A204.1 (cell line): ENCODE results near the gene ACLY.
"Not testable (repeated sequence)": the region's sequence is repeated elsewhere in the genome, so short reads cannot be mapped to it uniquely, and the experiment has no call there.

Experiments
- FAIRE-seq: peaks from 2 replicates; lab custom pipeline; 2012; peaks lifted over from hg19 to GRCh38; lab: Jason Lieb, UNC

ACLY gene

DNA sequence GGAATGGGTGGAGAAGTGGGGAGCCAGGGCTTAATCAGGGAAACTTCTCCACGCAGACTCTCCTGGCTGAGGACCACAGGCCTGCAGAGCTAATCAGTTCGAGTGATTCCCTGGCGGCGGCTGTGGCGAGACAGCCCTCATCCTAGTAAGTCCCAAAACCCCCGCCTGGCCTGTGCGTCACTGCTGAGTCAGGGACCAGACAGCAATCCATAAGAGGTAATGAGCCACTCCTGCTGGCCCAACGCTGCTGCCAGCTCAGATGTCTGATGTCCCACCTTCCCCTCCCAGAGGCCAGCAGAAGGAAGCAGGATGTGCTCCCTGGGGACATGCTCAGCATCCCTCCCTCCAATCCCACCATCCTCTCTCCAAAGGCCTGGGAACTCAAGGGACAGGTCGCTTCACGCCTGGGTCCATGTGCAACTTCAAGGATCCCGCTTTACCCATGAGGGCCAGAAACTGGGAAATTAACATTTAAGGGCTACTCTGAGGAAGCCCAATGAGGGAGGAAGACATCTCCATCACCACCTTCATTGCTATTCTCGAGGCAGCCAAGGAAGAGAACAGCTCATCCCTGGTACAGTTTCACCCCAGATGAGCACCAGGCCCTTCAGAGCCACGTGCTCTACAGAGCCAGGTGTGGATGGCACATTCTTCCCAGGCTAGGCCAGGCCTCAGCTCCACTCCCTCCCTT lies 7.9 kb downstream of the ACLY start:
- no peak for FAIRE-seq

GRCh38 chr17:41909088-41909487 lies 9.7 kb downstream of the ACLY start:
- FAIRE-seq: no peak

GRCh38 chr17:41907633-41908539 lies 10.9 kb downstream of the ACLY start:
- no peak for FAIRE-seq

GRCh38 chr17:41907185-41907556 lies 11.6 kb downstream of the ACLY start:
- FAIRE-seq: no peak

DNA sequence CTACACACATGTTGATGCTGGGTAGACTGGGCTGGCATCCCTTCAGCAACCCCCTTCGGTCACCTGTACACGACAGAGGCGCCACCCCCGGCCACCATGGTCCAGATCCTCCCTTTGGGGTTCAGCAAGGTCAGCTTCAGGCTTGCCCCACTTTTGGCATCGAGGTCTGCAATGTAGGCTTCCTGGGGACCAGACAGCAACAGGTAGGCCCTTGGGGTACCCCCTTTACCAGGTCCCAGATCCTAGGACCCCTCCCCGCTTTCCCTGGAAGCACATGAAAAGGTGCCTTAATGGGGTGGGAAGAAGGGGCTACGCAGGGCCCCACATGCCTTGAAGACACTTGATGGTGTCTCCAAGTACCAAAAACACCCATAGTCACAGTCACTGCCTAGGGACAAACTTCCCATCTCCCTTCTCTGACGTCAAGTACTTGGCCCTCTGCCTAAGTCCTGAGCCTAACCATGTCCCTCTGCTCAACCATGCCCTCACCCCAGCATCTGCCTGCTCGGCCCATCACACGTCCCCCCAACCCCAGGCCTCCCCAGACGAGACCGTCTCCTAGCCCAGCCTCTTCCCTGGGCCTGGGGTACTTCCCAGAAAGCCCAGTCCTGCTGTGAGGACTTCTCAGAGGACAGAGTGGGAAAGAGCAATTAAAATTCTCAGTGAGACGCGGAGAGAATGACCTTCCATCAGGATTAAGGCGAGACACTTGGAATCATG lies 12.1 kb downstream of the ACLY start:
- FAIRE-seq: no peak

DNA sequence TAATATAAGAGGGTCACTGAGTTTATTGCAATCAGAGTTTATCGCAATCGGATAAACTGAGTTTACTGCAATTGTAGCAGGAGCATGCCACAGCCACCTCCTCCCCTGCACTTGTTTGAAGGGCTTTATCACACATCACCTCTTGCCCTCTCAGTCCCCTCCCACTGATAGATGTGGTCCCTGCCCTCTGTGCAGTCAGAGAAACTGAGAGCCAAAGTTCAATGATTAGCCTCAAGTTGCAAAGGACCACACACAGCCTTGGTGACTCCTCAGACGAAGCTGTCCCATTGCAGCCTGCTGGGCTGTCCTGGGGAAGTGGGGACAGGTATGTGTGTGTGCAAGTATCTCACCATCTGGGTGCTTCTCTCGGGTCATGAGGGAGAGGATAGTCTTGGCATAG lies 13.6 kb downstream of the ACLY start:
- no peak for FAIRE-seq

DNA sequence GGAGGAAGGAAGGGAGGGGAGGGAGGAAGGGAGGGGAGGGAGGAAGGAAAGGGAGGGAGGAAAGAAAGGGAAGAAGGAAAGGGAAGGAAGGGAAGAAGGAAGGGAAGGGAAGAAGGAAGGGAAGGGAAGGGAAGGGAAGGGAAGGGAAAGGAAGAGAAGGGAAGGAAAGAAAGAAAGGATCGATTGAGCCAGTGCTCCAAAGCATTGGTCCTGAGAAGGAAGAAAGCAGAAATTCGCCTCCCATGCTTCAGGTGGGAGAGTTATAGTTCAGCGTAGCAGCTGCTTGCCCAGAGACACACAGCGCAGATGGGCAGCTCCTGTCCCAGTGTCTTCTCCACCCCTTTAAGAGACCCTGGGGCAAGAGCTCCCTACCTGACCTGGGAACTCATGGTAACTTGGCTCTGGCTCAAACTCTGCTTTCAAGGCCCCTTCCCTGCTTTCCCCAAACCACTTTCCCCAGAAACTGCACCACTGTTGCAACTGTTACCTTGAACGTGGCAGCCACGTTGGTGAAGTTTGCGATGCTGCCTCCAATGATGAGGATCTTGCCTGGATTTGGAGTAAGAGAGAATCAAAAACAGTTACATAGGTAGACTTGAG lies 14.4 kb downstream of the ACLY start:
- FAIRE-seq: no peak

DNA sequence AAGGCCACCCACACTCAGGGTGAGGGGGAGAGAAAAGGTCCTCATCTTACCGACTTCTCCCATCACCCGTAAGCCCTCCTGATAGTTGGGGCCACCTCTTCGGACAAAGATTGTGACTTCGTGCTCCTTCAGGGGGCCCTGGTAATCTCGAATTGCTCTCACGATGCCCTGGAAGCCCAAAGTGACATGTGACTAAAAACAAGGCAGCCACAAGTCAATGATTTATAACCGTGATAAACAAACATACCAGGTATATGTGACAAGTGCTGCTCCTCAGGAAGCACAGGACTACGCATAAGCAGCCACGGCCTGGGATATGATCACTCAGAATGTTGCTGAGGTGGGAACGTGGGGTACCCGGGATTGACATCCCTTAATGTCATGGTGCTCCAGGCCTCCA lies 17.1 kb downstream of the ACLY start:
- no peak for FAIRE-seq

DNA sequence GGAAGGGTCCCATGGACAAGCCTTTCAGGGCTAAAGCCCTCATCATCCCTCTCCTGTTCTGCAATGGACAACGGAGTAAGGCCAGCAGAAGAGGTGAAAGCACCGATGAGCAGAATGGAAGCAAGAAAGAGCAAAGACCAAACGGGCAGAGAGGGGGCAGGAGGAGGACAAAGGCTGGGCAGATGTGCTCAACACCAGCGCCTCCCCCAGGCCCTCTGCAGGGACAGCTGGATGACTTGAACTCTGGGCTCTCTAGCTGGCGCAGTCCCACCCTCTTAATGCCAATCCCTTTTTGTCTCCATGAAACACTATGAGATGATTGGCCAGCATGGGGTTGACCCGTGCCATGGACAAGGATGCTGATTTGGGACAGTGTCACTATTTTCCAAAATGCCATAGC lies 22.0 kb downstream of the ACLY start:
- FAIRE-seq: no peak

DNA sequence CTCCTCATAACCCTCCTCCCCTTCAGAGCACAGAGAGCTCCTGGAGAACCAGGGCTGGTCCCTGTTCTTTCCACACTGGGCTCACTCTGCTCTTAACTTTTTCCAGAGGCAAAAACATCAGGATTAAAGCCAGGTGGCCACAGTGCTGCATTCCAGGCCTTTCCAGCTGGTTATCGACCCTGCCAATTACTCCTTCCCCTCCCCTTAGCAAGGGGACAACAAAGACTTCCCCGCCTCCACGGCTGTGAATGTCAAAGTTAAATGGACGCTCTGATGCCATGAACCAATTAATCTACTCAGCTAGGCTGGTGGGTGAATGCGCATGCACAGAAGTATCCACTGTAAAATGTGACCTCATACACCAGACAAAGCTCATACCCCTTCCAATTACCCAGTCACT lies 23.1 kb downstream of the ACLY start:
- FAIRE-seq: no peak

- FAIRE-seq: no peak
Observed at GRCh38 chr17:41894791-41895331, 23.9 kb downstream of the ACLY start.

DNA sequence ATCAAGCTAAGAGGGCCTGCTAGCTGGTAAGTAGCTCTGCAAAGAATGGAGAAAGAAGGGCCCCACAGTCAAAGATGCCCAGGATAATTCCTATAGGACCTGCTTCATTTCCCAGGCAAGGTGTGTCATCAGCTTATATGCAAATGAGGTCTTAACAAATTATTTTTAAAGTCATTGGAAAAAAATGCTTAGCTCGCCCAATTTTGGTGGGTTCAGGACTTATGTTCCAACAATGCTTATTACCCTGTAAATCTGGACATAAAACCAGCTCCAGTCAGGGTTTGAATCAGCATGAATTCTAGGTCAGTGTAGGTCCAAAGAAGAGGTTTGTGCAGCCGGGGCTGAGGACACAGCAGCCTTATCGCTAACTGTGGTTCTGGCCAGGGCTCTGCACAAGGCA lies 25.4 kb downstream of the ACLY start:
- no peak for FAIRE-seq

GRCh38 chr17:41892021-41892376 lies 26.8 kb downstream of the ACLY start:
- no peak for FAIRE-seq

GRCh38 chr17:41891135-41892020 lies 27.4 kb downstream of the ACLY start:
- no peak for FAIRE-seq

- no peak for FAIRE-seq
Observed at GRCh38 chr17:41888332-41888965, 30.3 kb downstream of the ACLY start.

DNA sequence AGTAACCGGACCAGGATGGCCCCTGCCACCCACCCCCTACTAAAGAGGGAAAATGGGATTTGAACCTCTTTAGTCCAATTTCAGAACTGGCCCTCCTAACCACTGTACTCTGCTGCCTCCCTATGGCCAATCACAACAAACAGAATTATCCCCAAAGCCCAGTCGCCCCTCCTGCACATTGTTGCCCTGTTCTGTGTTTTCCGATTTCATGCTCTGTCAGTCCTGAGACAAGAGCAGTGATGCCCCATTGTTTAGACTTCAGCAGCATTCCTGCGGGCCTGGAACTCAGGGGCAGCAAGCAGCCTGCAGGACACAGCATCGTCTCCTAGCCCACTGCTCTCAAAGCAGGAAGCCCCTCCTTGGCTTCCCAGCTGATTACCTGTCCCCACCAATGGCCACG lies 33.0 kb downstream of the ACLY start:
- no peak for FAIRE-seq

DNA sequence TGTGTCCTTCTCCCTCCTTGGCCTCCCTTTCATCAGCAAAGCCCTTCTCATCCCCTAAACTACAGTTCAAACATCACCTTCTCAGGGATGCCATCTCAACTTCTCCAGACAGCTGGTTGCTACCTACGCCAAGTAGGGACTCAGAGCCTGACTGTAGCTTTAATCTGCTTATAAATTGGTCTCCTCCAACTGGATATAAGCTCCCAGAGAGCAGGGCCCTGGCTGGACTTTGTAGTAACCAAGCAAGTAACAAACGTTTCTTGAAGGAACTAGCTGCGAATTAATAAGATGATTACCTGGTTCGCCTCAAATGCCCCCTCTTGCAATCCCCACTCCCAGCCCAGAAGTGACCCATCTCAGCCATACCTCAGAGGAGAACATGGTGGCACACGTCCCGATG lies 36.0 kb downstream of the ACLY start:
- FAIRE-seq: no peak

GRCh38 chr17:41880130-41880529 lies 38.6 kb downstream of the ACLY start:
- FAIRE-seq: no peak

GRCh38 chr17:41874293-41874670 lies 44.5 kb downstream of the ACLY start:
- FAIRE-seq: not testable (repeated sequence)

- no peak for FAIRE-seq
Observed at GRCh38 chr17:41873559-41874292, 45.0 kb downstream of the ACLY start.
